ENCODE measurements around the gene STK17A. TPM values are rescaled to one million over a fixed set of nuclear protein-coding genes. Genes with fewer than 3 reads are reported as not detected.

Gene STK17A
- polyA plus RNA-seq, 1 donor from 2014 or later: 7.9 TPM

- Histone ChIP-seq H3K4me2 (ENCODE audit: low read length) (no peak overlapping the region), H3K27me3 (ENCODE audit: insufficient read depth, low read depth, low read length) (no peaks in the 10 kb centered on the region), H3F3A (ENCODE audit: insufficient read depth, low read length, poor library complexity, severe bottlenecking) (no peaks in the 10 kb centered on the region), H4K20me1 (ENCODE audit: insufficient read depth) (no peaks in the 10 kb centered on the region), H3K9me3 (ENCODE audit: low read length) (no peaks in the 10 kb centered on the region), H3K4me3 (ENCODE audit: low read length) (no peak overlapping the region), H3K27ac (ENCODE audit: low read length) (no peak overlapping the region), H3K36me3 (ENCODE audit: insufficient read depth, low read length) (peaks cover 9% of the 10 kb centered on the region), H3K79me2 (replicated peaks; ENCODE audit: insufficient read depth, low read length) (no peaks in the 10 kb centered on the region), H3K9me2 (ENCODE audit: insufficient read depth, low read length) (no peaks in the 10 kb centered on the region), H2AFZ (ENCODE audit: low read depth, low read length) (no peak overlapping the region), H3K9ac (ENCODE audit: low read length) (no peak overlapping the region)
- TF ChIP-seq TAF1 (IDR thresholded peaks at IDR 0.05; ENCODE audit: low read depth) (no peak), MXI1 (conservative IDR thresholded peaks at IDR 0.05; ENCODE audit: poor library complexity, severe bottlenecking) (no peak)
These were observed 49.8 kb downstream of the STK17A start for GRCh38 chr7:43632746-43633145.

DNA sequence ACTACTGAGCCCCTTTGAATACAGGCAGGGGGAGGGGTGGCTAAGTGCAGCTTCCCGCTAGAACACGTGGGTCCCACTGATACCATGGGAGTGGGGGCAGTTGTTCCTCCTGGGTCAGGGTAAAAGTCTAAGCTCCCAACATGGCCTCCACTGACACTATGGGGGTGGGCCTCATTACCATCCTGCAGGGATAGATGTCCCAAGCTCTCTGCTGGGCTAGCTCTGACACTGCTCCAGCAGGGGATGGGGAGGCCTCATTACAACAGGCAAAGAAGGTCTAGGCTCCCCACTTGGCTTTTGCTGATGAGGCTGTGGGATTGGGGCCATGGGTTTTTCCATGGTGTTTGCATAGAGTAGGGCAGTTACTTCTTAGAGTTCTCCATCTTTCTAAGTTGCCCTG lies 51.5 kb downstream of the STK17A start:
- H4K20me1 ChIP-seq (ENCODE audit: insufficient read depth): no peaks in the 10 kb centered on the region
- no peaks in the 10 kb centered on the region for H3K9me2 ChIP-seq (ENCODE audit: insufficient read depth, low read length)
- no peak for TF ChIP-seq MXI1 (conservative IDR thresholded peaks at IDR 0.05; ENCODE audit: poor library complexity, severe bottlenecking)
- TF ChIP-seq, protein P1, sequence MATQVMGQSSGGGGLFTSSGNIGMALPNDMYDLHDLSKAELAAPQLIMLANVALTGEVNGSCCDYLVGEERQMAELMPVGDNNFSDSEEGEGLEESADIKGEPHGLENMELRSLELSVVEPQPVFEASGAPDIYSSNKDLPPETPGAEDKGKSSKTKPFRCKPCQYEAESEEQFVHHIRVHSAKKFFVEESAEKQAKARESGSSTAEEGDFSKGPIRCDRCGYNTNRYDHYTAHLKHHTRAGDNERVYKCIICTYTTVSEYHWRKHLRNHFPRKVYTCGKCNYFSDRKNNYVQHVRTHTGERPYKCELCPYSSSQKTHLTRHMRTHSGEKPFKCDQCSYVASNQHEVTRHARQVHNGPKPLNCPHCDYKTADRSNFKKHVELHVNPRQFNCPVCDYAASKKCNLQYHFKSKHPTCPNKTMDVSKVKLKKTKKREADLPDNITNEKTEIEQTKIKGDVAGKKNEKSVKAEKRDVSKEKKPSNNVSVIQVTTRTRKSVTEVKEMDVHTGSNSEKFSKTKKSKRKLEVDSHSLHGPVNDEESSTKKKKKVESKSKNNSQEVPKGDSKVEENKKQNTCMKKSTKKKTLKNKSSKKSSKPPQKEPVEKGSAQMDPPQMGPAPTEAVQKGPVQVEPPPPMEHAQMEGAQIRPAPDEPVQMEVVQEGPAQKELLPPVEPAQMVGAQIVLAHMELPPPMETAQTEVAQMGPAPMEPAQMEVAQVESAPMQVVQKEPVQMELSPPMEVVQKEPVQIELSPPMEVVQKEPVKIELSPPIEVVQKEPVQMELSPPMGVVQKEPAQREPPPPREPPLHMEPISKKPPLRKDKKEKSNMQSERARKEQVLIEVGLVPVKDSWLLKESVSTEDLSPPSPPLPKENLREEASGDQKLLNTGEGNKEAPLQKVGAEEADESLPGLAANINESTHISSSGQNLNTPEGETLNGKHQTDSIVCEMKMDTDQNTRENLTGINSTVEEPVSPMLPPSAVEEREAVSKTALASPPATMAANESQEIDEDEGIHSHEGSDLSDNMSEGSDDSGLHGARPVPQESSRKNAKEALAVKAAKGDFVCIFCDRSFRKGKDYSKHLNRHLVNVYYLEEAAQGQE (IDR thresholded peaks at IDR 0.05; ENCODE audit: borderline replicate concordance): no peak
- no peak for TF ChIP-seq EP300 (conservative IDR thresholded peaks at IDR 0.05; ENCODE audit: poor library complexity, severe bottlenecking)
- TF ChIP-seq POLR2AphosphoS5 (IDR thresholded peaks at IDR 0.05): no peak
- TF ChIP-seq RAD21 (conservative IDR thresholded peaks at IDR 0.05): no peak
- TF ChIP-seq SMC3 (conservative IDR thresholded peaks at IDR 0.05; ENCODE audit: poor library complexity): no peak
- TF ChIP-seq TAF1 (IDR thresholded peaks at IDR 0.05; ENCODE audit: low read depth): no peak
- TF ChIP-seq, protein P2, sequence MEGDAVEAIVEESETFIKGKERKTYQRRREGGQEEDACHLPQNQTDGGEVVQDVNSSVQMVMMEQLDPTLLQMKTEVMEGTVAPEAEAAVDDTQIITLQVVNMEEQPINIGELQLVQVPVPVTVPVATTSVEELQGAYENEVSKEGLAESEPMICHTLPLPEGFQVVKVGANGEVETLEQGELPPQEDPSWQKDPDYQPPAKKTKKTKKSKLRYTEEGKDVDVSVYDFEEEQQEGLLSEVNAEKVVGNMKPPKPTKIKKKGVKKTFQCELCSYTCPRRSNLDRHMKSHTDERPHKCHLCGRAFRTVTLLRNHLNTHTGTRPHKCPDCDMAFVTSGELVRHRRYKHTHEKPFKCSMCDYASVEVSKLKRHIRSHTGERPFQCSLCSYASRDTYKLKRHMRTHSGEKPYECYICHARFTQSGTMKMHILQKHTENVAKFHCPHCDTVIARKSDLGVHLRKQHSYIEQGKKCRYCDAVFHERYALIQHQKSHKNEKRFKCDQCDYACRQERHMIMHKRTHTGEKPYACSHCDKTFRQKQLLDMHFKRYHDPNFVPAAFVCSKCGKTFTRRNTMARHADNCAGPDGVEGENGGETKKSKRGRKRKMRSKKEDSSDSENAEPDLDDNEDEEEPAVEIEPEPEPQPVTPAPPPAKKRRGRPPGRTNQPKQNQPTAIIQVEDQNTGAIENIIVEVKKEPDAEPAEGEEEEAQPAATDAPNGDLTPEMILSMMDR (IDR thresholded peaks at IDR 0.05; ENCODE audit: poor library complexity, severe bottlenecking): no peak
- no peak for TF ChIP-seq EZH2 (IDR thresholded peaks at IDR 0.05; ENCODE audit: borderline replicate concordance, insufficient read depth, low read length, poor library complexity, severe bottlenecking)
- no peaks in the 10 kb centered on the region for H3K9me3 ChIP-seq (ENCODE audit: low read length)
- no peak overlapping the region for H3K4me2 ChIP-seq (ENCODE audit: low read length)
- no peak overlapping the region for H3K4me3 ChIP-seq (ENCODE audit: low read length)
- no peaks in the 10 kb centered on the region for H3F3A ChIP-seq (ENCODE audit: insufficient read depth, low read length, poor library complexity, severe bottlenecking)
- no peaks in the 10 kb centered on the region for H3K79me2 ChIP-seq (replicated peaks; ENCODE audit: insufficient read depth, low read length)
- peaks cover 9% of the 10 kb centered on the region for H3K36me3 ChIP-seq (ENCODE audit: insufficient read depth, low read length)
- no peak overlapping the region for H2AFZ ChIP-seq (ENCODE audit: low read depth, low read length)
- H3K27me3 ChIP-seq (ENCODE audit: insufficient read depth, low read depth, low read length): no peaks in the 10 kb centered on the region
- H3K27ac ChIP-seq (ENCODE audit: low read length): no peak overlapping the region
- no peak overlapping the region for H3K9ac ChIP-seq (ENCODE audit: low read length)

GRCh38 chr7:43636093-43636492 lies 53.2 kb downstream of the STK17A start:
- Histone ChIP-seq H2AFZ (ENCODE audit: low read depth, low read length) (no peak overlapping the region), H3K9me2 (ENCODE audit: insufficient read depth, low read length) (no peaks in the 10 kb centered on the region), H3K79me2 (replicated peaks; ENCODE audit: insufficient read depth, low read length) (no peaks in the 10 kb centered on the region), H3K27ac (ENCODE audit: low read length) (no peak overlapping the region), H3K27me3 (ENCODE audit: insufficient read depth, low read depth, low read length) (no peaks in the 10 kb centered on the region), H3K4me3 (ENCODE audit: low read length) (no peak overlapping the region), H3K4me2 (ENCODE audit: low read length) (no peak overlapping the region), H3F3A (ENCODE audit: insufficient read depth, low read length, poor library complexity, severe bottlenecking) (no peaks in the 10 kb centered on the region), H3K36me3 (ENCODE audit: insufficient read depth, low read length) (peaks cover 9% of the 10 kb centered on the region), H3K9me3 (ENCODE audit: low read length) (no peaks in the 10 kb centered on the region), H3K9ac (ENCODE audit: low read length) (no peak overlapping the region), H4K20me1 (ENCODE audit: insufficient read depth) (no peaks in the 10 kb centered on the region)
- TF ChIP-seq, protein P1 (IDR thresholded peaks at IDR 0.05; ENCODE audit: borderline replicate concordance): no peak
- no peak for TF ChIP-seq POLR2AphosphoS5 (IDR thresholded peaks at IDR 0.05)
- TF ChIP-seq EP300 (conservative IDR thresholded peaks at IDR 0.05; ENCODE audit: poor library complexity, severe bottlenecking): no peak
- TF ChIP-seq, protein P2 (IDR thresholded peaks at IDR 0.05; ENCODE audit: poor library complexity, severe bottlenecking): no peak
- TF ChIP-seq RAD21 (conservative IDR thresholded peaks at IDR 0.05): no peak
- TF ChIP-seq MXI1 (conservative IDR thresholded peaks at IDR 0.05; ENCODE audit: poor library complexity, severe bottlenecking): no peak
- TF ChIP-seq TAF1 (IDR thresholded peaks at IDR 0.05; ENCODE audit: low read depth): no peak
- no peak for TF ChIP-seq EZH2 (IDR thresholded peaks at IDR 0.05; ENCODE audit: borderline replicate concordance, insufficient read depth, low read length, poor library complexity, severe bottlenecking)
- TF ChIP-seq SMC3 (conservative IDR thresholded peaks at IDR 0.05; ENCODE audit: poor library complexity): no peak
